Measurements from ENCODE around the gene ZNF646. TPM values are rescaled to one million over a fixed set of nuclear protein-coding genes. Genes with fewer than 3 reads are reported as not detected.

Gene ZNF646
- total and polyA plus RNA-seq, 2 of the 13 experiments (the other 11 are each of a cell fraction or from before 2014, with no cell fraction given) = 3.4 to 10.9 TPM

- TF ChIP-seq ZBTB34 (CRISPR knock-in tag; IDR thresholded peaks at IDR 0.05) (peak; percentile 73), XRCC5 (optimal IDR thresholded peaks at IDR 0.05; ENCODE audit: low read length) (peak; percentile 87), RFXANK (CRISPR knock-in tag; IDR thresholded peaks at IDR 0.05) (0 out of 2 replicates have a peak, but pooled peaks have one; percentile 21), REST (IDR thresholded peaks at IDR 0.05; ENCODE audit: borderline replicate concordance in 1 of 2, low read depth in 1 of 2, low read length in 2 of 2) (no peak), SATB2 (CRISPR knock-in tag; IDR thresholded peaks at IDR 0.05) (0 out of 2 replicates have a peak, but pooled peaks have one; percentile 51), ZNF572 (CRISPR knock-in tag; IDR thresholded peaks at IDR 0.05) (peak; percentile 99), KAT7 (CRISPR knock-in tag; IDR thresholded peaks at IDR 0.05; ENCODE audit: borderline replicate concordance) (peak; percentile 89; the same call in 1 of the 2 replicates), ZNF543 (CRISPR knock-in tag; IDR thresholded peaks at IDR 0.05) (peak; percentile 45), TRAFD1 (CRISPR knock-in tag; IDR thresholded peaks at IDR 0.05; ENCODE audit: borderline replicate concordance) (peak; percentile 79; the same call in 1 of the 2 replicates), EHMT2 (IDR thresholded peaks at IDR 0.05; ENCODE audit: borderline replicate concordance, low read depth, low read length) (no peak), ZSCAN5A (CRISPR knock-in tag; IDR thresholded peaks at IDR 0.05; ENCODE audit: borderline replicate concordance) (peak; percentile 85; the same call in 1 of the 2 replicates), HCFC1 (IDR thresholded peaks at IDR 0.05; ENCODE audit: low read depth, low read length) (peak; percentile 88)
- TF ChIP-seq, protein P1, sequence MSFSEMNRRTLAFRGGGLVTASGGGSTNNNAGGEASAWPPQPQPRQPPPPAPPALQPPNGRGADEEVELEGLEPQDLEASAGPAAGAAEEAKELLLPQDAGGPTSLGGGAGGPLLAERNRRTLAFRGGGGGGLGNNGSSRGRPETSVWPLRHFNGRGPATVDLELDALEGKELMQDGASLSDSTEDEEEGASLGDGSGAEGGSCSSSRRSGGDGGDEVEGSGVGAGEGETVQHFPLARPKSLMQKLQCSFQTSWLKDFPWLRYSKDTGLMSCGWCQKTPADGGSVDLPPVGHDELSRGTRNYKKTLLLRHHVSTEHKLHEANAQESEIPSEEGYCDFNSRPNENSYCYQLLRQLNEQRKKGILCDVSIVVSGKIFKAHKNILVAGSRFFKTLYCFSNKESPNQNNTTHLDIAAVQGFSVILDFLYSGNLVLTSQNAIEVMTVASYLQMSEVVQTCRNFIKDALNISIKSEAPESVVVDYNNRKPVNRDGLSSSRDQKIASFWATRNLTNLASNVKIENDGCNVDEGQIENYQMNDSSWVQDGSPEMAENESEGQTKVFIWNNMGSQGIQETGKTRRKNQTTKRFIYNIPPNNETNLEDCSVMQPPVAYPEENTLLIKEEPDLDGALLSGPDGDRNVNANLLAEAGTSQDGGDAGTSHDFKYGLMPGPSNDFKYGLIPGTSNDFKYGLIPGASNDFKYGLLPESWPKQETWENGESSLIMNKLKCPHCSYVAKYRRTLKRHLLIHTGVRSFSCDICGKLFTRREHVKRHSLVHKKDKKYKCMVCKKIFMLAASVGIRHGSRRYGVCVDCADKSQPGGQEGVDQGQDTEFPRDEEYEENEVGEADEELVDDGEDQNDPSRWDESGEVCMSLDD (CRISPR knock-in tag; IDR thresholded peaks at IDR 0.05; ENCODE audit: borderline replicate concordance) = peak; percentile 26; the same call in 1 of the 2 replicates
- TF ChIP-seq, protein P2, sequence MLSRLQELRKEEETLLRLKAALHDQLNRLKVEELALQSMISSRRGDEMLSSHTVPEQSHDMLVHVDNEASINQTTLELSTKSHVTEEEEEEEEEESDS (CRISPR knock-in tag; IDR thresholded peaks at IDR 0.05; ENCODE audit: borderline replicate concordance) = peak; percentile 92; the same call in 1 of the 2 replicates
- TF ChIP-seq, protein P3, sequence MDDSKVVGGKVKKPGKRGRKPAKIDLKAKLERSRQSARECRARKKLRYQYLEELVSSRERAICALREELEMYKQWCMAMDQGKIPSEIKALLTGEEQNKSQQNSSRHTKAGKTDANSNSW (CRISPR knock-in tag; IDR thresholded peaks at IDR 0.05; ENCODE audit: borderline replicate concordance) = no peak; the same call in 1 of the 2 replicates
These were observed at the start of gene ZNF646, which contains the start of gene ZNF668 (continued) for GRCh38 chr16:31073970-31074813.
